Smooth muscle cell (in vitro differentiated cells): ENCODE results near the gene TGM2. TPM values are rescaled to one million over a fixed set of nuclear protein-coding genes. Genes with fewer than 3 reads are reported as not detected.
A peak's percentile ranks its signal among the peaks of the same experiment; 100 is the strongest.

Experiments used
- DNase-seq: peaks from one replicate; lab custom pipeline; 2025; ENCODE audit not compliant: unreplicated experiment; lab: John Stamatoyannopoulos, UW
- H2AFZ ChIP-seq: fragments of 200-600 bp; sonication (generic); 2 replicates; pipeline ENCODE4 v1.6.0; 2016; ENCODE audit warnings: antibody characterized with exemption, low read depth, mild to moderate bottlenecking
- H3F3A ChIP-seq: fragments of 200-600 bp; sonication (generic); 2 replicates; pipeline ENCODE4 v1.6.0; 2017; ENCODE audit warnings: antibody characterized with exemption, low read depth
- H3K27ac ChIP-seq: fragments of 200-600 bp; sonication (generic); 2 replicates; pipeline ENCODE4 v1.5.1; 2016; ENCODE audit warnings: low read depth, mild to moderate bottlenecking
- H3K27me3 ChIP-seq: fragments of 200-600 bp; sonication (generic); 2 replicates; pipeline ENCODE4 v1.6.1; 2016; ENCODE audit warnings: low read depth, mild to moderate bottlenecking
- H3K36me3 ChIP-seq: fragments of 200-600 bp; sonication (generic); 2 replicates; pipeline ENCODE4 v1.5.1; 2016; ENCODE audit warnings: low read depth
- H3K4me1 ChIP-seq: fragments of 200-600 bp; sonication (generic); 2 replicates; pipeline ENCODE4 v1.5.1; 2016; ENCODE audit warnings: low read depth
- H3K4me2 ChIP-seq: fragments of 200-600 bp; sonication (generic); 2 replicates; pipeline ENCODE4 v1.6.0; 2016; ENCODE audit warnings: mild to moderate bottlenecking
- H3K4me3 ChIP-seq: fragments of 200-600 bp; sonication (generic); 2 replicates; pipeline ENCODE4 v1.5.1; 2016; ENCODE audit warnings: mild to moderate bottlenecking
- H3K79me2 ChIP-seq: fragments of 200-600 bp; sonication (generic); 2 replicates; pipeline ENCODE4 v1.6.0; 2016; ENCODE audit warnings: low read depth, mild to moderate bottlenecking
- H3K9ac ChIP-seq: fragments of 200-600 bp; sonication (generic); 2 replicates; pipeline ENCODE4 v1.6.0; 2016; ENCODE audit warnings: low read depth
- H3K9me3 ChIP-seq: fragments of 200-600 bp; sonication (generic); replicated peaks from 2 replicates; pipeline ENCODE4 v1.5.1; 2016; ENCODE audit warnings: low read depth
- H4K20me1 ChIP-seq: fragments of 200-600 bp; sonication (generic); 2 replicates; pipeline ENCODE4 v1.6.0; 2016; ENCODE audit warnings: low read depth
- CTCF ChIP-seq: fragments of 200-600 bp; sonication (generic); IDR thresholded peaks from 2 replicates; pipeline ENCODE4 v1.5.1; 2017; ENCODE audit warnings: borderline replicate concordance, mild to moderate bottlenecking, antibody characterized with exemption; ENCODE audit not compliant: insufficient read depth, poor library complexity, severe bottlenecking
- whole genome bisulfite sequencing: methylation state at CpG from one replicate; pipeline ENCODE4 v1.1.7; 2016; ENCODE audit warnings: low lambda C conversion rate; 5-methylcytosine and 5-hydroxymethylcytosine counted together
- polyA plus RNA-seq: library from polyadenylated mRNA; unstranded; fragments of >200 nt; fragmentation: Nextera tagmentation; extraction: Ambion mirVana; gene quantifications from 2 replicates; pipeline ENCODE4 v1.2.1, GENCODE V29; 2016
- total RNA-seq: library from RNA; depleted of rRNA; stranded (reverse); fragments of >200 nt; gene quantifications from 2 replicates; pipeline ENCODE4 v1.2.3, GENCODE V29; 2014

The TGM2 gene
- total and polyA plus RNA-seq, 2 experiments from 2014 or later: 41.7 to 72.0 TPM

GRCh38 chr20:38120625-38120988 is 44.5 kb downstream of the TGM2 start:
- Histone ChIP-seq H3K9me3 (no peaks in the 10 kb centered on the region), H3K27me3 (no peaks in the 10 kb centered on the region), H3K9ac (no peak overlapping the region), H3K79me2 (no peaks in the 10 kb centered on the region), H3F3A (peaks cover 6% of the 10 kb centered on the region), H2AFZ (no peak overlapping the region), H3K4me1 (no peaks in the 10 kb centered on the region), H3K36me3 (no peaks in the 10 kb centered on the region), H3K4me3 (no peak overlapping the region), H3K4me2 (no peak overlapping the region), H3K27ac (no peak overlapping the region), H4K20me1 (no peaks in the 10 kb centered on the region)
- TF ChIP-seq CTCF: no peak
- DNase-seq: no peak
- WGBS: 94% methylated on average over 4 of the region's 4 CpGs

- Histone ChIP-seq H3F3A (peaks cover 6% of the 10 kb centered on the region), H3K4me1 (no peaks in the 10 kb centered on the region), H3K4me3 (no peak overlapping the region), H3K27ac (peak overlapping the region; percentile 19), H2AFZ (no peak overlapping the region), H4K20me1 (no peaks in the 10 kb centered on the region), H3K79me2 (no peaks in the 10 kb centered on the region), H3K4me2 (no peak overlapping the region), H3K27me3 (no peaks in the 10 kb centered on the region), H3K9ac (no peak overlapping the region), H3K36me3 (no peaks in the 10 kb centered on the region), H3K9me3 (no peaks in the 10 kb centered on the region)
- WGBS: 44% methylated on average over 6 of the region's 6 CpGs
- no peak for TF ChIP-seq CTCF
- DNase-seq: no peak
These were observed 45.6 kb downstream of the TGM2 start for GRCh38 chr20:38119446-38119845.

GRCh38 chr20:38117635-38118034 is 47.4 kb downstream of the TGM2 start:
- Histone ChIP-seq H3K9ac (no peak overlapping the region), H3K27me3 (no peaks in the 10 kb centered on the region), H3K4me3 (no peak overlapping the region), H4K20me1 (no peaks in the 10 kb centered on the region), H3K4me1 (no peaks in the 10 kb centered on the region), H3K79me2 (no peaks in the 10 kb centered on the region), H3K4me2 (peak overlapping the region; percentile 45), H3K27ac (peak overlapping the region; percentile 43), H3F3A (peaks cover 6% of the 10 kb centered on the region), H2AFZ (no peak overlapping the region), H3K36me3 (no peaks in the 10 kb centered on the region), H3K9me3 (no peaks in the 10 kb centered on the region)
- no peak for DNase-seq
- WGBS: 27% methylated on average over 3 of the region's 3 CpGs
- no peak for TF ChIP-seq CTCF

GRCh38 chr20:38117205-38117604 is 47.9 kb downstream of the TGM2 start:
- no peak for TF ChIP-seq CTCF
- Histone ChIP-seq H3K4me2 (peak overlapping the region; percentile 2), H2AFZ (no peak overlapping the region), H3K4me3 (no peak overlapping the region), H3F3A (peaks cover 6% of the 10 kb centered on the region), H3K27ac (peak overlapping the region; percentile 43), H3K36me3 (no peaks in the 10 kb centered on the region), H3K27me3 (no peaks in the 10 kb centered on the region), H3K9me3 (no peaks in the 10 kb centered on the region), H3K79me2 (no peaks in the 10 kb centered on the region), H4K20me1 (no peaks in the 10 kb centered on the region), H3K9ac (no peak overlapping the region), H3K4me1 (no peaks in the 10 kb centered on the region)
- 92% methylated on average over 2 of the region's 2 CpGs for WGBS
- no peak for DNase-seq
